Panc1 (cell line): ENCODE measurements around the gene SFN.

Experiments used
- POLR2AphosphoS5 ChIP-seq: IDR thresholded peaks from 2 replicates; pipeline ENCODE4 v1.6.1; 2012; ENCODE audit warnings: mild to moderate bottlenecking, low read depth, low read length, moderate library complexity
- SIN3A ChIP-seq: IDR thresholded peaks from 2 replicates; pipeline ENCODE4 v1.6.1; 2012; ENCODE audit warnings: low read depth, mild to moderate bottlenecking, low read length, moderate library complexity, borderline replicate concordance; ENCODE audit not compliant: insufficient read depth
- TCF7L2 ChIP-seq: IDR thresholded peaks from 2 replicates; pipeline ENCODE4 v1.6.1; 2011; ENCODE audit warnings: mild to moderate bottlenecking, low read depth, low read length, inconsistent platforms
- TF ChIP-seq, protein P1 (sequence below): fragments of 450-650 bp; IDR thresholded peaks from 2 replicates; pipeline ENCODE4 v1.5.1; 2017; ENCODE audit warnings: mild to moderate bottlenecking
- TF ChIP-seq, protein P2 (sequence below), 2 experiments: IDR thresholded peaks; 2 replicates each; pipeline ENCODE4 v1.6.1; 2011 to 2012; ENCODE audit warnings: low read depth in 2 of 2, control low read depth in 1 of 2, low read length in 1 of 2, mild to moderate bottlenecking in 1 of 2, moderate library complexity in 1 of 2; ENCODE audit not compliant: insufficient read depth in 1 of 2

DNA sequence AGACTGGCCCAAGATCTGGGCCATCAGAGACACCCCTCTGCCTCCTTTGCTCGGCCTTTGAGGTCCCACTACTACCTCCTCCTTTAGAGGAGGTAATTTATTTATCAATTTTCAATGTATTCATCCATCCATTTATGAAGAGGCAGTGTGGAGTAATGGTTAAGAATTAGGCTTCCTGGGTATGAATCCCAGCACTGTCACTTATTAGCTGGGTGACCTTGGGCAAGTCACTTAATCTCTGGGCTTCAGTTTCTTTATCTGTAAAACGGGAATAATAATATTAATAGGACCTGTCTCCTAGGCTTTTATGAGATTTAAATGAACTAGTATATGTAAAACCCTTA lies 49.2 kb downstream of the SFN start:
- TF ChIP-seq, protein P1, sequence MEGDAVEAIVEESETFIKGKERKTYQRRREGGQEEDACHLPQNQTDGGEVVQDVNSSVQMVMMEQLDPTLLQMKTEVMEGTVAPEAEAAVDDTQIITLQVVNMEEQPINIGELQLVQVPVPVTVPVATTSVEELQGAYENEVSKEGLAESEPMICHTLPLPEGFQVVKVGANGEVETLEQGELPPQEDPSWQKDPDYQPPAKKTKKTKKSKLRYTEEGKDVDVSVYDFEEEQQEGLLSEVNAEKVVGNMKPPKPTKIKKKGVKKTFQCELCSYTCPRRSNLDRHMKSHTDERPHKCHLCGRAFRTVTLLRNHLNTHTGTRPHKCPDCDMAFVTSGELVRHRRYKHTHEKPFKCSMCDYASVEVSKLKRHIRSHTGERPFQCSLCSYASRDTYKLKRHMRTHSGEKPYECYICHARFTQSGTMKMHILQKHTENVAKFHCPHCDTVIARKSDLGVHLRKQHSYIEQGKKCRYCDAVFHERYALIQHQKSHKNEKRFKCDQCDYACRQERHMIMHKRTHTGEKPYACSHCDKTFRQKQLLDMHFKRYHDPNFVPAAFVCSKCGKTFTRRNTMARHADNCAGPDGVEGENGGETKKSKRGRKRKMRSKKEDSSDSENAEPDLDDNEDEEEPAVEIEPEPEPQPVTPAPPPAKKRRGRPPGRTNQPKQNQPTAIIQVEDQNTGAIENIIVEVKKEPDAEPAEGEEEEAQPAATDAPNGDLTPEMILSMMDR: no peak
- TF ChIP-seq POLR2AphosphoS5: no peak
- TF ChIP-seq, protein P2, sequence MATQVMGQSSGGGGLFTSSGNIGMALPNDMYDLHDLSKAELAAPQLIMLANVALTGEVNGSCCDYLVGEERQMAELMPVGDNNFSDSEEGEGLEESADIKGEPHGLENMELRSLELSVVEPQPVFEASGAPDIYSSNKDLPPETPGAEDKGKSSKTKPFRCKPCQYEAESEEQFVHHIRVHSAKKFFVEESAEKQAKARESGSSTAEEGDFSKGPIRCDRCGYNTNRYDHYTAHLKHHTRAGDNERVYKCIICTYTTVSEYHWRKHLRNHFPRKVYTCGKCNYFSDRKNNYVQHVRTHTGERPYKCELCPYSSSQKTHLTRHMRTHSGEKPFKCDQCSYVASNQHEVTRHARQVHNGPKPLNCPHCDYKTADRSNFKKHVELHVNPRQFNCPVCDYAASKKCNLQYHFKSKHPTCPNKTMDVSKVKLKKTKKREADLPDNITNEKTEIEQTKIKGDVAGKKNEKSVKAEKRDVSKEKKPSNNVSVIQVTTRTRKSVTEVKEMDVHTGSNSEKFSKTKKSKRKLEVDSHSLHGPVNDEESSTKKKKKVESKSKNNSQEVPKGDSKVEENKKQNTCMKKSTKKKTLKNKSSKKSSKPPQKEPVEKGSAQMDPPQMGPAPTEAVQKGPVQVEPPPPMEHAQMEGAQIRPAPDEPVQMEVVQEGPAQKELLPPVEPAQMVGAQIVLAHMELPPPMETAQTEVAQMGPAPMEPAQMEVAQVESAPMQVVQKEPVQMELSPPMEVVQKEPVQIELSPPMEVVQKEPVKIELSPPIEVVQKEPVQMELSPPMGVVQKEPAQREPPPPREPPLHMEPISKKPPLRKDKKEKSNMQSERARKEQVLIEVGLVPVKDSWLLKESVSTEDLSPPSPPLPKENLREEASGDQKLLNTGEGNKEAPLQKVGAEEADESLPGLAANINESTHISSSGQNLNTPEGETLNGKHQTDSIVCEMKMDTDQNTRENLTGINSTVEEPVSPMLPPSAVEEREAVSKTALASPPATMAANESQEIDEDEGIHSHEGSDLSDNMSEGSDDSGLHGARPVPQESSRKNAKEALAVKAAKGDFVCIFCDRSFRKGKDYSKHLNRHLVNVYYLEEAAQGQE (IDR thresholded peaks at IDR 0.05; ENCODE audit: insufficient read depth in 1 of 2, low read depth in 2 of 2, low read length in 1 of 2): no peak
- TF ChIP-seq SIN3A: no peak
- TF ChIP-seq TCF7L2: no peak
